Neural progenitor cell (in vitro differentiated cells): ENCODE measurements around the gene VMP1. TPM values are rescaled to one million over a fixed set of nuclear protein-coding genes. Genes with fewer than 3 reads are reported as not detected.

Experiments used
- DNase-seq: peaks from one replicate; pipeline ENCODE4 v3.0.0-alpha.2; 2016; ENCODE audit warnings: low spot score
- H2AFZ ChIP-seq: fragments of 200-600 bp; sonication (generic); replicated peaks from 2 replicates; pipeline ENCODE4 v1.6.1; 2016; ENCODE audit warnings: antibody characterized with exemption
- H3F3A ChIP-seq: fragments of 200-600 bp; sonication (generic); 2 replicates; pipeline ENCODE4 v1.6.1; 2016; ENCODE audit warnings: antibody characterized with exemption, low read depth
- H3K27ac ChIP-seq: fragments of 200-600 bp; sonication (generic); 2 replicates; pipeline ENCODE4 v1.5.1; 2016; ENCODE audit warnings: mild to moderate bottlenecking
- H3K27me3 ChIP-seq: fragments of 200-600 bp; sonication (generic); 2 replicates; pipeline ENCODE4 v1.6.1; 2016; ENCODE audit warnings: mild to moderate bottlenecking, moderate library complexity
- H3K36me3 ChIP-seq: fragments of 200-600 bp; sonication (generic); 2 replicates; pipeline ENCODE4 v1.5.1; 2016
- H3K4me1 ChIP-seq: fragments of 200-600 bp; sonication (generic); 2 replicates; pipeline ENCODE4 v1.6.1; 2016; ENCODE audit warnings: mixed run types
- H3K4me2 ChIP-seq: fragments of 200-600 bp; sonication (generic); 2 replicates; pipeline ENCODE4 v1.6.1; 2016
- H3K4me3 ChIP-seq: fragments of 200-600 bp; sonication (generic); 2 replicates; pipeline ENCODE4 v1.5.1; 2016
- H3K79me2 ChIP-seq: fragments of 200-600 bp; sonication (generic); 2 replicates; pipeline ENCODE4 v1.6.1; 2016; ENCODE audit warnings: low read depth
- H3K9ac ChIP-seq: fragments of 200-600 bp; sonication (generic); 2 replicates; pipeline ENCODE4 v1.6.1; 2016
- H3K9me3 ChIP-seq: fragments of 200-600 bp; sonication (generic); 2 replicates; pipeline ENCODE4 v1.5.1; 2016; ENCODE audit warnings: low read depth
- H4K20me1 ChIP-seq: fragments of 200-600 bp; sonication (generic); 2 replicates; pipeline ENCODE4 v1.6.1; 2016; ENCODE audit warnings: low read depth
- H3K27ac Mint-ChIP-seq: 3 replicates; pipeline ENCODE4 v1.8.0; 2021; ENCODE audit warnings: mixed read lengths
- H3K27me3 Mint-ChIP-seq: 2 replicates; pipeline ENCODE4 v1.8.0; 2022; ENCODE audit warnings: low read depth, mild to moderate bottlenecking, inconsistent platforms, moderate library complexity, mixed read lengths; ENCODE audit not compliant: insufficient read depth
- H3K36me3 Mint-ChIP-seq: 3 replicates; pipeline ENCODE4 v1.8.0; 2021; ENCODE audit warnings: mixed read lengths
- H3K4me1 Mint-ChIP-seq: 3 replicates; pipeline ENCODE4 v1.8.0; 2021; ENCODE audit warnings: mixed read lengths
- H3K4me3 Mint-ChIP-seq: 3 replicates; pipeline ENCODE4 v1.8.0; 2021; ENCODE audit warnings: mild to moderate bottlenecking, moderate library complexity, mixed read lengths
- H3K9me3 Mint-ChIP-seq: 3 replicates; pipeline ENCODE4 v1.8.0; 2020; ENCODE audit warnings: mixed read lengths
- CTCF ChIP-seq: fragments of 200-600 bp; sonication (generic); IDR thresholded peaks from 2 replicates; pipeline ENCODE4 v1.5.1; 2017; ENCODE audit warnings: antibody characterized with exemption, mild to moderate bottlenecking
- EZH2 ChIP-seq: fragments of 200-600 bp; sonication (generic); IDR thresholded peaks from 2 replicates; pipeline ENCODE4 v1.6.1; 2017; ENCODE audit warnings: antibody characterized with exemption, mild to moderate bottlenecking, moderate library complexity
- EZH2phosphoT487 ChIP-seq: fragments of 200-600 bp; sonication (generic); IDR thresholded peaks from 2 replicates; pipeline ENCODE4 v1.6.1; 2017; ENCODE audit warnings: antibody characterized with exemption
- total RNA-seq: library from RNA; depleted of rRNA; stranded (reverse); fragments of >200 nt; gene quantifications from 2 replicates; pipeline ENCODE4 v1.2.3, GENCODE V29; 2015; ENCODE audit warnings: low replicate concordance

VMP1 gene
- total RNA-seq, 1 donor from 2014 or later: 62.1 TPM

GRCh38 chr17:59858167-59858816 is 150.8 kb downstream of the VMP1 start:
- Histone ChIP-seq H3K27ac (no peak overlapping the region), H3K9me3 (no peaks in the 10 kb centered on the region), H3K9ac (no peak overlapping the region), H2AFZ (no peak overlapping the region), H3K4me1 (no peaks in the 10 kb centered on the region), H3K36me3 (no peaks in the 10 kb centered on the region), H3K4me2 (no peak overlapping the region), H3F3A (no peaks in the 10 kb centered on the region), H3K27me3 (no peaks in the 10 kb centered on the region), H3K4me3 (no peak overlapping the region), H3K79me2 (no peaks in the 10 kb centered on the region), H4K20me1 (no peaks in the 10 kb centered on the region)
- H3K9me3 Mint-ChIP-seq: no peaks in the 10 kb centered on the region
- TF ChIP-seq EZH2phosphoT487 (no peak), EZH2 (no peak), CTCF (no peak)
- H3K36me3 Mint-ChIP-seq: peaks cover 6% of the 10 kb centered on the region
- H3K27me3 Mint-ChIP-seq: no peaks in the 10 kb centered on the region
- H3K27ac Mint-ChIP-seq: no peak overlapping the region
- H3K4me3 Mint-ChIP-seq: no peak overlapping the region
- DNase-seq: no peak
- peaks cover 2% of the 10 kb centered on the region for H3K4me1 Mint-ChIP-seq

DNA sequence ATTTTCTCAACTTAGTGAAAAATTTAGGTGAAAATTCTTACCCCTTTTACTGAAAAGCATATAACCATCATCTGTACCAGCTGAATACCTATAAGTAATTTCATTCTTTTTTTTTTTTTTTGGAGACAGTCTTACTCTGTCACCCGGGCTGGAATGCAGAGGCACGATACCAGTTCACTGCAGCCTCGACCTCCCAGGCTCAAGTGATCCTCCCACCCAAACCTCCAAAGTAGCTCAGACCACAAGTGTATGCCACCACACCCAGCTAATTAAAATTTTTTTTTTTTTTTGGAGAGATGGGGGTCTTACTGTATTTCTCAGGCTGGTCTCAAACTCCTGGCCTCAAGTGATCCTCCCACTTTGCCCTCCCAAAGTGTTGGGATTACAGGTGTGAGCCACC is 151.5 kb downstream of the VMP1 start:
- H3F3A ChIP-seq: no peaks in the 10 kb centered on the region
- TF ChIP-seq CTCF (no peak), EZH2 (no peak), EZH2phosphoT487 (no peak)
- H3K4me1 ChIP-seq: no peaks in the 10 kb centered on the region
- DNase-seq: no peak
- H3K27me3 ChIP-seq: no peaks in the 10 kb centered on the region
- Mint-ChIP-seq H3K27ac (no peak overlapping the region), H3K4me1 (no peaks in the 10 kb centered on the region), H3K4me3 (no peak overlapping the region), H3K36me3 (peaks cover 10% of the 10 kb centered on the region), H3K27me3 (no peaks in the 10 kb centered on the region), H3K9me3 (no peaks in the 10 kb centered on the region)
- H3K27ac ChIP-seq: no peak overlapping the region
- H3K9me3 ChIP-seq: no peaks in the 10 kb centered on the region
- H3K4me2 ChIP-seq: no peak overlapping the region
- no peaks in the 10 kb centered on the region for H3K79me2 ChIP-seq
- H4K20me1 ChIP-seq: no peaks in the 10 kb centered on the region
- H2AFZ ChIP-seq: no peak overlapping the region
- no peak overlapping the region for H3K4me3 ChIP-seq
- no peak overlapping the region for H3K9ac ChIP-seq
- H3K36me3 ChIP-seq: no peaks in the 10 kb centered on the region

DNA sequence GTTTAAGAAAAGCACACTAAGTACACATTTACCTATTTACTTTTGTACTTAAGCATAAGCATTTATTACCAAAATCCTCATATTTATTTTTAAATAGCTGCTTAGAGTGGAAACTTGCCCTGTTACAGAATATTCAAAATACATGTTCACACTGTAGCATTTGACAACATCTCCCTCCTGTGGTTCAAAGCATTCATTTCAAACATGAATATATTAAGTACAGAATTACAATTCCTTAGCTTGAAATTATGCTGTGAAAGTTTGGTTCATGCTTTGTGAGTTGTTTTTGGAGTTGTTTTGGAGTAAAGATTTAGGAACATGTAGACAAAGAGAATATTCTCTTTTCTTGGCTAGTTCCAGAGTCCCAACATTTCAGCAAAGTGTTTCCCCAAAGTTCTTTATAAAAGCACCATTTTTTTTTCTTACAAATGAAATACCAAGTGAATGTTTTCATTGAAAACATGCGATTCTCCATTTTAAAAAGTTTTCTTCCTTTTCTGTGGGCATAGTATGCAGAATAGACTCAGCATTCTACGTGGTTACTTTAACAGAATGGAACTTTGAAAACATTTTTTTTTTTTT is 152.1 kb downstream of the VMP1 start:
- Histone ChIP-seq H3K36me3 (no peaks in the 10 kb centered on the region), H3K4me3 (no peak overlapping the region), H3K79me2 (no peaks in the 10 kb centered on the region), H3K4me2 (no peak overlapping the region), H3F3A (no peaks in the 10 kb centered on the region), H3K4me1 (no peaks in the 10 kb centered on the region), H3K27me3 (no peaks in the 10 kb centered on the region), H3K27ac (no peak overlapping the region), H2AFZ (no peak overlapping the region), H3K9me3 (no peaks in the 10 kb centered on the region), H3K9ac (no peak overlapping the region), H4K20me1 (no peaks in the 10 kb centered on the region)
- H3K9me3 Mint-ChIP-seq: no peaks in the 10 kb centered on the region
- H3K4me1 Mint-ChIP-seq: no peaks in the 10 kb centered on the region
- no peak overlapping the region for H3K27ac Mint-ChIP-seq
- H3K36me3 Mint-ChIP-seq: peaks cover 10% of the 10 kb centered on the region
- H3K4me3 Mint-ChIP-seq: no peak overlapping the region
- TF ChIP-seq EZH2phosphoT487: no peak
- DNase-seq: no peak
- H3K27me3 Mint-ChIP-seq: no peaks in the 10 kb centered on the region

GRCh38 chr17:59863616-59864015 is 156.2 kb downstream of the VMP1 start:
- Mint-ChIP-seq H3K9me3 (no peaks in the 10 kb centered on the region), H3K27me3 (no peaks in the 10 kb centered on the region), H3K4me3 (no peak overlapping the region), H3K27ac (no peak overlapping the region), H3K36me3 (peaks cover 13% of the 10 kb centered on the region), H3K4me1 (no peaks in the 10 kb centered on the region)
- H3K9me3 ChIP-seq: no peaks in the 10 kb centered on the region
- no peak overlapping the region for H3K4me2 ChIP-seq
- no peaks in the 10 kb centered on the region for H3F3A ChIP-seq
- H3K27ac ChIP-seq: no peak overlapping the region
- DNase-seq: no peak
- H3K9ac ChIP-seq: no peak overlapping the region
- TF ChIP-seq EZH2: no peak
- no peak for TF ChIP-seq EZH2phosphoT487
- TF ChIP-seq CTCF: no peak
- H4K20me1 ChIP-seq: no peaks in the 10 kb centered on the region
- H3K79me2 ChIP-seq: no peaks in the 10 kb centered on the region
- no peaks in the 10 kb centered on the region for H3K4me1 ChIP-seq
- H3K4me3 ChIP-seq: no peak overlapping the region
- no peaks in the 10 kb centered on the region for H3K36me3 ChIP-seq
- H3K27me3 ChIP-seq: no peaks in the 10 kb centered on the region
- no peak overlapping the region for H2AFZ ChIP-seq
